IPS-15b (cell line): ENCODE data around the gene AFF2.

Experiments
- H3K27me3 ChIP-seq: one replicate; pipeline ENCODE4 v1.6.1; 2013; ENCODE audit warnings: low read length; ENCODE audit not compliant: control insufficient read depth, insufficient read depth
- H3K36me3 ChIP-seq: one replicate; pipeline ENCODE4 v1.6.1; 2013; ENCODE audit warnings: low read length; ENCODE audit not compliant: control insufficient read depth, insufficient read depth
- H3K4me1 ChIP-seq: one replicate; pipeline ENCODE4 v1.6.1; 2013; ENCODE audit warnings: mild to moderate bottlenecking, low read length; ENCODE audit not compliant: control insufficient read depth, insufficient read depth
- H3K4me3 ChIP-seq: one replicate; pipeline ENCODE4 v1.5.1; 2013; ENCODE audit warnings: low read depth, low read length
- H3K9ac ChIP-seq: one replicate; pipeline ENCODE4 v1.6.1; 2013; ENCODE audit warnings: low read depth, mild to moderate bottlenecking, low read length
- H3K9me3 ChIP-seq: one replicate; pipeline ENCODE4 v1.6.1; 2013; ENCODE audit warnings: mild to moderate bottlenecking, low read length; ENCODE audit not compliant: control insufficient read depth, insufficient read depth

The AFF2 gene

GRCh38 chrX:148771440-148771839, 271.0 kb downstream of the AFF2 start:
- Histone ChIP-seq H3K9ac (no peak overlapping the region), H3K36me3 (no peaks in the 10 kb centered on the region), H3K4me1 (no peaks in the 10 kb centered on the region), H3K4me3 (no peak overlapping the region), H3K27me3 (no peaks in the 10 kb centered on the region), H3K9me3 (no peaks in the 10 kb centered on the region)

- Histone ChIP-seq H3K9me3 (no peaks in the 10 kb centered on the region), H3K4me3 (no peak overlapping the region), H3K36me3 (no peaks in the 10 kb centered on the region), H3K4me1 (no peaks in the 10 kb centered on the region), H3K9ac (no peak overlapping the region), H3K27me3 (no peaks in the 10 kb centered on the region)
Measured at GRCh38 chrX:148774276-148774675, 273.9 kb downstream of the AFF2 start.

GRCh38 chrX:148784137-148784536, 283.7 kb downstream of the AFF2 start:
- H3K4me1 ChIP-seq = peaks cover 4% of the 10 kb centered on the region
- H3K4me3 ChIP-seq = no peak overlapping the region
- no peak overlapping the region for H3K9ac ChIP-seq
- no peaks in the 10 kb centered on the region for H3K9me3 ChIP-seq
- no peaks in the 10 kb centered on the region for H3K36me3 ChIP-seq
- no peaks in the 10 kb centered on the region for H3K27me3 ChIP-seq

DNA sequence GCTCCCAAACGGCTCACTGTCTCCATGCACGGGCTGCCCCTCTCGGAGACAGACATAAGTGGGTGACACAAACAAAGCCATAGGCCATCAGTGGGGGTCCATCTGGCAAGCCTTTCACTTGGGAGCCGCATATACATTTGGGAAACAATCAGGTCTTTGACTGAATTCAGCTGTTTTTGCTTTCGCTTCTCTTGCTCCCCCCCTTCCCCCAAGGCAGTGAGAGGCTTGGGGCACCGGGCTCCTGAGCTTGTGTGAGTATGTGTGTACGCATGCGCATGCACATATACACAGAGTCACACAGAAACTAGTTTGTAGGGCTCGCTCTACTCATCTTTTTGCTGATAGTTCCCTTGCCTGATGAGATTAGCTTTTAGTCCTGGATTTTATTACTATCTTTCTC, 284.4 kb downstream of the AFF2 start:
- Histone ChIP-seq H3K4me1 (peaks cover 4% of the 10 kb centered on the region), H3K27me3 (no peaks in the 10 kb centered on the region), H3K36me3 (no peaks in the 10 kb centered on the region), H3K9ac (no peak overlapping the region), H3K4me3 (no peak overlapping the region), H3K9me3 (no peaks in the 10 kb centered on the region)

DNA sequence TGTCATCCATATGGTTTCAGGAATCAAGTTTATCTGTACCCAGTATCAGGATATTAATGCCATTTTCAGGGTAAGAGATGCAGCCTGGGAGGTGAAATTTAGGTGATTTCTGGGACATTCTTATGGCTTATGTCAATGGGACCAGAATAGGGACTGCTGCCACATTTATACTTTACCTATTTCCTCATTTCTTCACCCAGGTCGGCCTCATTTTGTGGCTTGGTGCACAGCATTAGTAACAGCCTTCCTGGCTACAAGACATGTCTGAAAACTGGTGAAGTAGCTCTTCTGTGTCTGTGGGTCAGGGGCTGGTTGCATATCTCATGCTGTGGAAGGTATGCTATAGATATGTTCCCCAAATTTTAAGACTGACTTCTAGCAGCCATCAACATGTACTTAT, 284.8 kb downstream of the AFF2 start:
- H3K4me3 ChIP-seq = no peak overlapping the region
- no peaks in the 10 kb centered on the region for H3K9me3 ChIP-seq
- H3K9ac ChIP-seq = no peak overlapping the region
- H3K27me3 ChIP-seq = no peaks in the 10 kb centered on the region
- peaks cover 4% of the 10 kb centered on the region for H3K4me1 ChIP-seq
- H3K36me3 ChIP-seq = no peaks in the 10 kb centered on the region

DNA sequence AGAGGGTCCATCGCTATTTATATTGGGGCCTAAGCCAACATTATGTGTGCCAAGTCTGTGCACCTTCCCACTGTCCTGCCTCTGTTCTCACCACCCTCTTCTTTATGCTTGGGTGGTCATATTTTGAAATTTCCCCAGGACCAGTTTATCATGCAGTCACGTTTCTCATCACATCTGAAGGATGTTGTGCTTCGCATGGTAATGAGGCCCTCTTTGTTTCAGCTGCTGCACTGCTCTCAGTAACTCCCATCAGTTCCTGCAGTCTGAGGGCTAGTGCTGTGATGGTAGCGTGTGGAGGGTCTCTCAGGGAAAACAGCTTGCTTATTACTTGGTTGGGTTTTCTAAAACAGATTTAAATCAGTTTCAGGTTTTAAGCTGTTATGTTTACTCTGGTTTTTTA, 288.0 kb downstream of the AFF2 start:
- no peak overlapping the region for H3K4me3 ChIP-seq

GRCh38 chrX:148794350-148794749, 293.9 kb downstream of the AFF2 start:
- H3K36me3 ChIP-seq = no peaks in the 10 kb centered on the region
- H3K27me3 ChIP-seq = no peaks in the 10 kb centered on the region
- no peaks in the 10 kb centered on the region for H3K4me1 ChIP-seq
- H3K9ac ChIP-seq = no peak overlapping the region
- H3K4me3 ChIP-seq = no peak overlapping the region
- H3K9me3 ChIP-seq = no peaks in the 10 kb centered on the region

More for the DNA sequence above, 288.0 kb downstream of the AFF2 start:
- Histone ChIP-seq H3K9me3 (no peaks in the 10 kb centered on the region), H3K4me1 (peaks cover 4% of the 10 kb centered on the region), H3K36me3 (no peaks in the 10 kb centered on the region), H3K27me3 (no peaks in the 10 kb centered on the region), H3K9ac (no peak overlapping the region)

GRCh38 chrX:148804579-148805355, 304.4 kb downstream of the AFF2 start:
- Histone ChIP-seq H3K4me3 (no peak overlapping the region), H3K4me1 (no peaks in the 10 kb centered on the region), H3K9ac (no peak overlapping the region), H3K27me3 (no peaks in the 10 kb centered on the region), H3K9me3 (no peaks in the 10 kb centered on the region), H3K36me3 (no peaks in the 10 kb centered on the region)

DNA sequence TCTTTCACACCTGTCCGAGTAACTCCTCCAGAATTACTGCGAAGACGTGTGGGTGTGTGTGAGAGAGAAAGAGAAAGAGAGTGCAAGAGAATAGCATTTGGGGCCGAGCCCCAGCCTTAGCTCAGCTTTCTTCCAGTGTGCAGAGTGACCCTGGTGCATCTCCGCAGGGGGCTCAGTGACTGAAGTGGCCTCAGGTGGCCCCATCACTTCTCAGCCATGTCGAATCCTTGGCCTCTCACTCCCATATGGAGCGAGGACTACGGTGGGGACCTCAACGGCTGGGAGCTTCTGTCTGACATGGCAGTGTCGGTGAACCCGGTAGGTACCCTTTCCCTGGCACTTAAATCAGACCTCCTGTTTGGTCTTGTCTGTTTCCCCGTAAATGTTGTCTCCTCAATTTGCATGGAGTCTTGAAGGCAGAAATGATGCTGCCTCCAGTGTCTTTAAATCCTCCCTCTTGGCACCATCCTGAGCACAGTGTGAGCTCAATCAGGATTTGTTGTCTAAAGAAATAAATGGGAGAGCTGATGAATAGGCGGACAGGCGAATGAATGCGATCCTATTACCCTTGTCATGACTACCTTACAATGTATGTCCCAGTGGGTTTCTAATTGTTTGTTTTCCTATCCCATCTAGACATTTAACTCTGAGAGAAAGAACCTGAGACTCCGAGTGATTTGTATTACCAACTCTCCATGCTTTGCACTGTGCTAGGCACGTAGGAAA, 305.9 kb downstream of the AFF2 start:
- Histone ChIP-seq H3K36me3 (no peaks in the 10 kb centered on the region), H3K4me1 (no peaks in the 10 kb centered on the region), H3K9me3 (no peaks in the 10 kb centered on the region), H3K9ac (no peak overlapping the region), H3K27me3 (no peaks in the 10 kb centered on the region), H3K4me3 (no peak overlapping the region)

DNA sequence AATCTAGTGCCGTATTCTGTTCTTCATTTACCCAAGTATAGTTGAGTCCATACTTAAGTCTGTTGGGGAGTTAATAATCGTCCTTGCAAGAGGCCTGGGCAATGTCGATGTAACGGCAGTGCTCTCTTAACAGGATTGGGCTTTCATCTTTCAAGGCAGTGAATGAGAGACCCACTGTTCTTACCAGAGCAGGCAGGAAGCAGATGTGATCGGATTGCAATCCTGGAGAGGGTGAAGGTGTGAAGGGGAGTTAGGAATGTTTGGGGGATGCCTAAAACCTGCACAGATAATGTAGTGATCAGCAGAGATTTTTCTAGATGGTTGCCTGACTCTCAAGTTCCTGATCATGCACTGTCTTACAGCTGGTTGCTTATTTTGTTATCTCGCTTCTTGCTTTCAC, 308.4 kb downstream of the AFF2 start:
- H3K27me3 ChIP-seq = no peaks in the 10 kb centered on the region
- no peaks in the 10 kb centered on the region for H3K9me3 ChIP-seq
- no peak overlapping the region for H3K4me3 ChIP-seq
- no peaks in the 10 kb centered on the region for H3K4me1 ChIP-seq
- H3K9ac ChIP-seq = no peak overlapping the region
- no peaks in the 10 kb centered on the region for H3K36me3 ChIP-seq

GRCh38 chrX:148811236-148811635, 310.8 kb downstream of the AFF2 start:
- Histone ChIP-seq H3K9ac (no peak overlapping the region), H3K36me3 (no peaks in the 10 kb centered on the region), H3K4me1 (no peaks in the 10 kb centered on the region), H3K4me3 (no peak overlapping the region), H3K9me3 (no peaks in the 10 kb centered on the region), H3K27me3 (no peaks in the 10 kb centered on the region)

- Histone ChIP-seq H3K9me3 (no peaks in the 10 kb centered on the region), H3K9ac (no peak overlapping the region), H3K36me3 (no peaks in the 10 kb centered on the region), H3K4me3 (no peak overlapping the region), H3K4me1 (no peaks in the 10 kb centered on the region), H3K27me3 (no peaks in the 10 kb centered on the region)
Measured at GRCh38 chrX:148813422-148813821, 313.0 kb downstream of the AFF2 start.
